NK-92 (cell line): ENCODE results near the gene ATG12.
"Not testable (repeated sequence)": the region's sequence is repeated elsewhere in the genome, so short reads cannot be mapped to it uniquely, and the experiment has no call there.

Source experiments
- DNase-seq: peaks from one replicate; lab custom pipeline; 2025; ENCODE audit not compliant: unreplicated experiment; lab: John Stamatoyannopoulos, UW

ATG12 gene

DNA sequence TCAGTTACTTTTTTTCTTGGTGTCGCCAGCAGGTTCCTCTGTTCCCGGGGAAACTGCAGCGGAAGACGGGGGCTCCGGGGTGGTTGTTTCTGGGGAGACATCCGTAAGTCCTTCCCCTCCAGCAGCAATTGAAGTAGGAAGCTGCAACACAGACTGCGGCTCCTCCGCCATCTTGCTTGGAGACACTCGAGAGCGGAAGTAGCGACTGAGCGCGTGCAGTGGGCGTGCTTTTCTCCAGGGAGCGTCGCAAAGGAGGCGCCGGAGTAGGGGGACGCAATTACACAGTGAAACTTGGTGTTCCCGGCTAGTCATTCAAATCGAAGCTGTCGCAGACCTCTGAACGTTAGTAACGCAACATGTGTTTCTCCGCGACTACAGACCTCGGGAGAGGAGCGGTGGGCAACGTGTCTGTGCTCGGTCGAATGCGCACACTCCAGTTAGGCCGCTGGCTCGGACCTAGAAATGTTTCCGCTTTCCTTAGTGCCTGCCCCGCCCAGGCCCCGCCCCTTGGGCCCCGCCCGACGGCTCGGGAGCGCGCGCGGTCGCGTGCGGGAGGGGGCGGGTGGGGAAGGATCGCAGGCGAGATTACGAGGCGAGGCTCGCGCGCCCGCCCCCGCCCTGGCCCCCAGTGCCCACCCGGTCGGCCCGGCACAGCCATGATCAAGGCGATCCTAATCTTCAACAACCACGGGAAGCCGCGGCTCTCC lies at the start of gene ATG12, which contains the start of gene AP3S1:
ATG12 (minus strand) TSS at position 184 of the 707 bp plus-strand sequence; CDS start at position 171, 13 bp downstream.
AP3S1 (plus strand) TSS at position 554 of the 707 bp plus-strand sequence; CDS start at position 657, 103 bp downstream.
- peak; percentile 11 for DNase-seq

DNA sequence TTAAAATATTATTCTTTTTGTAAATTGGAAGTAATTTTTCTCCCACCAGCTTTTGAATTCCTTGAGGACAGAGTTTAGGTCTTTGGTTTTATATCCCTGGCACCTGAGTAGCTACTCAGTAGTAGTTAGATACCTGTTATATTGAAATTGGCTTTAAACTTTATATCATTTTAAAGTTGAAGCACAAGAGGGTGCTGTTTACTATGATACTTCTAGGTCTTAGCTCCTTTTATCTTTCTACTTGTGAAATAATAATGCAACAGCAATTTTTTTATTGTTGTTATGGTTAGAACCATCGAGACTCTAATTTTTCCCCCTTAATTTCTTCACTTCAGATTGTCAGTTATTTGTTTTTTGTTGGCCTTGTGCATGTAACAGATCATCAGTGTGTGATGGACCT lies 46.7 kb upstream of the ATG12 start:
- DNase-seq, result no peak

DNA sequence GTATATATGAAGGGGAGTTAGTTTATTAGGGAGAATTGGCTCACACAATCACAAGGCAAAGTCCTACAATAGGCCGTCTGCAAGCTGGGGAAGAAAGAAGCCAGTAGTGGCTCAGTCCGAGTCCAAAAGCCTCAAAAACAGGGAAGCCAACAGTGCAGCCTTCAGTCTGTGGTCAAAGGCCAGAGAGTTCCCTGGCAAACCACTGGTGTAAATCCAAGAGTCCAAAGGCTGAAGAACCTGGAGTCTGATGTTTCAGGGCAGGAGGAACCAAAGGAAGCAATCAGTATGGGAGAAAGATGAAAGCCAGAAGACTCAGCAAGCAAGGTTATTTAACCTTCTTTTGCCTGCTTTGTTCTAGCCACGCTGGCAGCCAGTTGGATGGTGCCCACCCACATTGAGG lies 43.8 kb upstream of the ATG12 start:
- DNase-seq, result not testable (repeated sequence)

GRCh38 chr5:115884704-115885103 lies 43.3 kb upstream of the ATG12 start:
- no peak for DNase-seq

GRCh38 chr5:115882434-115882833 lies 41.1 kb upstream of the ATG12 start:
- not testable (repeated sequence) for DNase-seq

GRCh38 chr5:115877342-115877741 lies 36.0 kb upstream of the ATG12 start:
- not testable (repeated sequence) for DNase-seq

DNA sequence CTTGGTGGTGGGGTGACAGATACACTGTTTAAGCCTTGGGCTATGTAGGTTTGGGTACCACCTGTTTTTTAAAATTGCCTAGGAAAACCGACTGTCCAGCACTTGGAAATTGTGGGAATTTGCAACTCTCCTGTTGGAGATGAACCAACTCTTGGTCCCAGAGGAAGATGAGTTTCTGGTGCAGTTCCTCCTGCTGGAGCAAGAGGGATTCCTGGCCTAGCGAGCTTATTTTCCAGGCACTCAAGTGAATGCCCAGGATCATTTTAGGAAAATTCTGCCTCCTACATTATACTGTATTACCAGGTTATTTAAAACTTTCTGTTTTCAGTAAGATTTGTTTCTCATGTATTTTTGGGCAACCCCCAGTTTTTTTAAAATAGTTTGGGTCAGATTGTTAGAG lies 34.1 kb upstream of the ATG12 start:
- DNase-seq, result no peak

DNA sequence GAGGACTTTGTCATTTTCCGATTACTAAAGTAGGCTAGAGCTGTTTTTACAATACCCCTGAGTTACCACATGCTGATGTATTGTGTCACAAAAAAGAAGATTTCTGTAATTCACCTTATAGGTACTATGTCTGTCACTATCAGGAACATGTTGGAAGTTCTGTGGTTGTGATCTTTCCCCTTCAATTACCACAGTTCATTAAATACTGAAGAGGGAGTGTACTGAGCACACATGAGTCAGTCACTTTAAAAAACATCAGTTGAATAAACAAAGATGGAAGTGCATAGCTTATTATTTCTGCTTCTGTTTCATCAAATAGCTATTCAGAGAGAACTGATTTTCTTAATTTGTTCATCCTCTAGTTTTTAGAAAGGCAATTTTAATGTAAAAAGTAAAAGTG lies 32.0 kb upstream of the ATG12 start:
- DNase-seq, result no peak

GRCh38 chr5:115872447-115872846 lies 31.1 kb upstream of the ATG12 start:
- DNase-seq, result no peak

GRCh38 chr5:115869256-115869795 lies 28.0 kb upstream of the ATG12 start:
- no peak for DNase-seq

DNA sequence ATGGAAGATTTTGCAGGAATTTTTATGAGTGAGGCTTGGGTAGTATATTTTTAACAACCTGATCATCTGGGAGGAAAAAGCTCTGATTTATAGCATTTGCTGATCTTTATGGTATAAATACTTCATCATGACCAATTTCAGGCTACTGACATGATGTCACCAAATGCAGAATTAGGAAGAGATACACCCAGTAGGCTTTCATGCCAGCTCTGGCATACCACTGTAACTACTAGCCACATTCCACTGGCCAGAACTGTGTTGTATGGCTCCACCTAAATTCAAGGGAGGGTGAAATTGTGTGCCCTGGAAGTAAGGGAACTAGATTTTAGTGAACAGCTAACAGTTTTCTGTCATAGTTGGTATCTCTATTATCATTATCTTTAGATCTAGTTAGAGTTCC lies 18.0 kb upstream of the ATG12 start:
- DNase-seq, result no peak

- DNase-seq, result no peak
Observed at GRCh38 chr5:115858396-115858795, 17.0 kb upstream of the ATG12 start.

DNA sequence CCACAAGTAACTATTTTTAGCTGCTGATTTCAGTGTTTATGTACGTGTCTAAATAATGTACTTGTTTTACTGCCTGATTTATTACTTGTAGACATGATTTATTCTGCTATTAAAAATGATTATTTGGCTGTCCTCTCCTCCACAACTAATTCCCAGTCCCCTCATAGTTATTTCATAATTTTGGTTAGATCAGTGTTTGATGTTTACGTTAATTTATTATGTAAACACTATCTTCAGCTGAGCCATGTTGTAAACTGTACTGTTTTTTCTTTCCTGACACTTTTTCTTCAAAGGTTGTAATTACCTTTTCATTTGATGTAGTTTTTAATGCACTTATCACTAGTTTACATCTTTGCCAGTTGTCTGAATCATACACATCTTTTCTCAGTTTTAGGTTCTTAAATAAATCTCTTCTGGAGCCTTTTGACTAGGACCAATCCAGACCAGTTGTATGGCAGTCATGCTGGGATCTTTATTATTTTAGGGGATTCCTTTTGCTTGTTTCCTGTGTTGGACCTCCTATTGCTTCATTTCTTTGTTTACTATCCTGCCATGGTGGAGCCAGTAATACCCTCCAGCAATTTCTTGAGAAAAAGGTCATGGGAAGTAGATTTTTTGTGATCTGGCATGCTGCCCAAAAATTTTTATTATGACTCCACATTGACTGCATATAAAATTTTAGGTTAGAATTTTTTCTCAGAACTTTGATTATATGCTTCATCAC lies 16.4 kb upstream of the ATG12 start:
- DNase-seq, result no peak

DNA sequence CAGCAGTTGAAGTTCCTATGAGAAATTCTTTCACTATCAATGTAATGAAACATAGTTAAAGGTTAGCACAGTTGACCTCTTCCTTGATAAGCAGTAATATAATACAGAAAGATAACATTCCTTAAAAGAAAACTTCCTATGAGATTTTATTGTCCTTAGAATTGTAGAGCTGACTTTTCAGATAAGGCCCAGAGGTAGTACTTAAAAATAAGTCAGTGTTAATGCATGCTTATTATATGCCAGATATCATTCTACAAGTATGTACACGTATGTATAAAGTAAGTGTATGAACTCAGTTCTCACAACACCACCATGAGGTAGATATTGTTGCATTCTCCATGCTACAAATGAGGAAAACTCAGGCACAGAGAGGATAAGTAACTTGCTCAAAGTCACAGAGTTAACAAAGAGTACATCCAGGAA lies 15.7 kb upstream of the ATG12 start:
- DNase-seq, result no peak

DNA sequence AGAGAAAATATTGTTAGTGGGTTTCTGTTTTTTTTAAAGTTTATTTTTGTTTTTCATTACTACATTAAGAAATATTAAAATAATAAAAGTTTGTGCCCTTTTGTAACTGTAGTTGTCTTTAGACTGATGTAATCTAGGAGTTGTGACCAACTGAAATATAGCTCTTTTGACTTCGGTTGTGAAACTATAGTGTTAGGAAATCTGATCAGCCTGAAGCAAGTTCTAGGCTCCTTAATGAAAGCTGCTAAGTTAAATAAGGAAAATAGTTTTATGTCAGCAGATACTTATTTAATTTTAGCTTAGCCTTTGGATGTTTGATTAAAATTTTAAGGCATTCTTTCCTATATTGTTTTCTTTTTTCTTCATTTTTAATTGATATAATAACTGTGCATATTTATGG lies 14.6 kb upstream of the ATG12 start:
- DNase-seq, result no peak

DNA sequence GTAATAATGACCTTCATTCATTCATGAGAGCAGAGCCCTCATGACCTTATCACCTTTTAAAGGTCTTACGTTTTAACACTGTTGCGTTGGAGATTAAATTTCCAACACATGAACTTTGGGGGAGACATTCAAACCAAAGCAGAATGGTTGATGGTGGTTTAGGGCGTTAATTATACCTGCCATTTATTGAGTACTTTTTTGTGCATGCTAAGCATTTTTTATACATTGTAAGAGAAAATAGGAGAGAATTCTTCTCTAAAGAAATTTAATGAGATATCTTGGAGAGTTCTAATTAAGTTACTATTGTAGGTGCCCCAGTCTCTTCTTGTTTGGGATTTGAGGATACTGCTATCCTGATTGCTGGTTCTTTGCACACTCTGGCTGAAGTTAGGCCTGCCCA lies 12.8 kb upstream of the ATG12 start:
- DNase-seq, result no peak

- no peak for DNase-seq
Observed at GRCh38 chr5:115850744-115851416, 9.5 kb upstream of the ATG12 start.

- no peak for DNase-seq
Observed at GRCh38 chr5:115849258-115849798, 8.0 kb upstream of the ATG12 start.

DNA sequence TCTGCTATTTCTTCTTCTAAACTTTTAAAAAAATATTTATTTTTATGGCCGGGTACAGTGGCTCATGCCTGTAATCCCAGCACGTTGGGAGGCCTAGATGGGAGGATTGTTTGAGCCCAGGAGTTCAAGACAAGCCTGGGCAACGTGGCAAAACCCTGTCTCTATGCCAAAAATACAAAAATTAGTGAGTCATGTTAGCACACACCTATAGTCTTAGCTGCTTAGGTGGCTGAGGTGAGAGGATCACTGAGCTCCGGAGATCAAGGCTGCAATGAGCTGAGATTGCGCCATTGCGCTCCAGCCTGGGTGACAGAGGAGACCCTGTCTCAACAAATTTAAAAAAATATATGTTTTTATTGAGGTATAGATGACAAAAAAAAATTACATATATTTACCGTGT lies 5.9 kb upstream of the ATG12 start:
- no peak for DNase-seq

DNA sequence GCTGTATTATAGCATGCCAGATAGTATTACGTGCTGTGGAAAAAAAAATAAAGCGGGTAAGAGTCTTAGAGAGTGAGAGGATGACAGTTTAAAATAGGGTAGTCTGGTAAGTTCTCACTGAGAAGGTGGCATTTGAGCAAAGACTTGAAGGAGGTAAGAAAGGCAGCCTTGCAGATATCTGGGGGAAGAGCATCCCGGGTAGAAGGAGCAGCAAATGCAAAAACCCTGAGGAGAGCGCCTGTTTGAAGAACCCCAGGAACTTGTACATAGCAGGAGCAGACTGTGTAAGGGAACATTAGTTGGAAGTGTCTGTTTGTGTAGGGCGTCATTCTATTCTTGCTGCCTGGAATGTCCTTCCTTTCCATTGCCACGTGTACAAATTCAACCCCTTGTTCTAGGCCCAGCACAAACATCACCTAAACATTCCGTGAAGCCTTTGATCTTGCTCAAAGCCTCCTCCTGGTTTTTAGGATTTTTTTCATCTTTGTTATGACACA lies 3.0 kb upstream of the ATG12 start:
- DNase-seq, result no peak
